ENCODE results near the gene PSMD3. TPM values are rescaled to one million over a fixed set of nuclear protein-coding genes. Genes with fewer than 3 reads are reported as not detected.
A peak's percentile ranks its signal among the peaks of the same experiment; 100 is the strongest.

PSMD3 gene
- total RNA-seq, 4 donors from 2014 or later, result 58.1 to 117 (median 84.0) TPM

DNA sequence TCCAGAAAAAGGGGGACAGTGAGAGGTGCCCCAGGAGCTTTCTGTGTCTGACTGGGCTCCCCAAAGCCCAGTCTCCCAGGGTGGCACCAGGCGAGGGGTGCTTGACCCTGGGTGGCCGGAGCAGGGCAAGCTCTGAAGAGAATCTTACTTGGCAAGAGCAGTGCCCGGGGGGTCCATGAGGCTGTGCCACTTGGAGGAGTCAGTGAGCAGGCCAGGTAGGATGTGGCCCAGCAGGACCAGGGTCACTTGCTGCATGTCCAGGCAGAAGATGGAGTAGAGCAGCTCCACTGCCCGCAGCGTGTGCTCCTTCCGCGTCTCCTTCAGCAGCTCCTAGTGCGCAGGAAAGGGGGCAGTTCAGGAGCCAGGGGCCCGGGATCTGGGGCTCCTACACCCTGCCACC is 41.9 kb downstream of the PSMD3 start:
- Histone ChIP-seq H3K27ac (replicated peaks in 1 of 4) (peak overlapping the region in 3 of 4 donors; percentile 61 to 69 (median 67)), H3K27me3 (no peaks in the 10 kb centered on the region), H3K36me3 (peaks cover 21 to 82% (median 69%) of the 10 kb centered on the region in 4 donors), H3K4me1 (peaks cover 48 to 92% (median 91%) of the 10 kb centered on the region in 4 donors), H3K9me3 (no peaks in the 10 kb centered on the region), H3K4me3 (no peak overlapping the region)
- TF ChIP-seq EP300 (IDR thresholded peaks at IDR 0.05) (no peak), POLR2AphosphoS5 (IDR thresholded peaks at IDR 0.05) (no peak), POLR2A (IDR thresholded peaks at IDR 0.05; ENCODE audit: low read depth) (no peak)
- TF ChIP-seq, protein P1, sequence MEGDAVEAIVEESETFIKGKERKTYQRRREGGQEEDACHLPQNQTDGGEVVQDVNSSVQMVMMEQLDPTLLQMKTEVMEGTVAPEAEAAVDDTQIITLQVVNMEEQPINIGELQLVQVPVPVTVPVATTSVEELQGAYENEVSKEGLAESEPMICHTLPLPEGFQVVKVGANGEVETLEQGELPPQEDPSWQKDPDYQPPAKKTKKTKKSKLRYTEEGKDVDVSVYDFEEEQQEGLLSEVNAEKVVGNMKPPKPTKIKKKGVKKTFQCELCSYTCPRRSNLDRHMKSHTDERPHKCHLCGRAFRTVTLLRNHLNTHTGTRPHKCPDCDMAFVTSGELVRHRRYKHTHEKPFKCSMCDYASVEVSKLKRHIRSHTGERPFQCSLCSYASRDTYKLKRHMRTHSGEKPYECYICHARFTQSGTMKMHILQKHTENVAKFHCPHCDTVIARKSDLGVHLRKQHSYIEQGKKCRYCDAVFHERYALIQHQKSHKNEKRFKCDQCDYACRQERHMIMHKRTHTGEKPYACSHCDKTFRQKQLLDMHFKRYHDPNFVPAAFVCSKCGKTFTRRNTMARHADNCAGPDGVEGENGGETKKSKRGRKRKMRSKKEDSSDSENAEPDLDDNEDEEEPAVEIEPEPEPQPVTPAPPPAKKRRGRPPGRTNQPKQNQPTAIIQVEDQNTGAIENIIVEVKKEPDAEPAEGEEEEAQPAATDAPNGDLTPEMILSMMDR (IDR thresholded peaks at IDR 0.05), result no peak
- no peak for DNase-seq (ENCODE audit: extremely low spot score)
- intact Hi-C loops (cut with DNase I), result loop anchor here (5.0 kb wide), 1 partner anchor 65 kb away; no protein-coding TSS in a partner anchor
- no CpG with 5 or more reads among the region's 9 CpGs for WGBS

DNA sequence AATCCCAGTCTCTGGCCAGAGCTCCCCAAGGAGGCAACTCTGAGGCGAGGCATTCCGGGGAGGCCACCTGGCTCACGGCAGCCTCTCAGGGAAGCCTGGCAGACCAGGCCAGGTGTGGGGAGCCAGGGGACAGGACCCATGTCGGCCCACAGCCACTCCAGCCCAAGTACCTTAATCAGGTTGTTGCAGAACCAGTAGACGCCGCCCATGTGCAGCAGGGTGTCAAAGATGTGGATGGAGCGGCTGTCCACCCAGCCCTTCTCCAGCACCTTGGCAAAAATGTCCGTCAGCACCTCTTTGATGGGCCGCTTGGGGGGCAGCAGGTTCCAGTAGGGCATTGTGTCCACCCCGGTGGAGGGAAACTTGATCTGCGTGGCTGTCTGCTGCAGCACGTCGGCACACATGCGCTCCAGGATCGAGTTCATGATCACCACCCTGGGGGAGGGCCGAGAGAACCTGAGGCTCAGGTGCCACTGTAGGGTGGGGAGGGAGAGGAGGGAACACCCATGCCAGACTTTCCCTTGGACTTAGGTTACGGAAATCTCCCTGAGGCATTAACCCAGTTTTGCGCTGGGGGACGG is 42.4 kb downstream of the PSMD3 start:
- DNase-seq (ENCODE audit: extremely low spot score), result no peak
- H3K4me3 ChIP-seq, result no peak overlapping the region
- H3K27me3 ChIP-seq, result no peaks in the 10 kb centered on the region
- peaks cover 21 to 86% (median 74%) of the 10 kb centered on the region in 4 donors for H3K36me3 ChIP-seq
- H3K27ac ChIP-seq (replicated peaks in 1 of 4), result peak overlapping the region in 2 of 4 donors; percentile 31 to 52
- no peak for TF ChIP-seq POLR2AphosphoS5 (IDR thresholded peaks at IDR 0.05)
- TF ChIP-seq, protein P1 (IDR thresholded peaks at IDR 0.05), result no peak
- TF ChIP-seq POLR2A (IDR thresholded peaks at IDR 0.05; ENCODE audit: low read depth), result no peak
- no peak for TF ChIP-seq EP300 (IDR thresholded peaks at IDR 0.05)
- WGBS, result 71% methylated on average over 7 of the region's 19 CpGs
- intact Hi-C loops (cut with DNase I), result loop anchor here (5.0 kb wide), 1 partner anchor 64 kb away; no protein-coding TSS in a partner anchor
- no peaks in the 10 kb centered on the region for H3K9me3 ChIP-seq
- H3K4me1 ChIP-seq, result peaks cover 42 to 88% (median 86%) of the 10 kb centered on the region in 4 donors

DNA sequence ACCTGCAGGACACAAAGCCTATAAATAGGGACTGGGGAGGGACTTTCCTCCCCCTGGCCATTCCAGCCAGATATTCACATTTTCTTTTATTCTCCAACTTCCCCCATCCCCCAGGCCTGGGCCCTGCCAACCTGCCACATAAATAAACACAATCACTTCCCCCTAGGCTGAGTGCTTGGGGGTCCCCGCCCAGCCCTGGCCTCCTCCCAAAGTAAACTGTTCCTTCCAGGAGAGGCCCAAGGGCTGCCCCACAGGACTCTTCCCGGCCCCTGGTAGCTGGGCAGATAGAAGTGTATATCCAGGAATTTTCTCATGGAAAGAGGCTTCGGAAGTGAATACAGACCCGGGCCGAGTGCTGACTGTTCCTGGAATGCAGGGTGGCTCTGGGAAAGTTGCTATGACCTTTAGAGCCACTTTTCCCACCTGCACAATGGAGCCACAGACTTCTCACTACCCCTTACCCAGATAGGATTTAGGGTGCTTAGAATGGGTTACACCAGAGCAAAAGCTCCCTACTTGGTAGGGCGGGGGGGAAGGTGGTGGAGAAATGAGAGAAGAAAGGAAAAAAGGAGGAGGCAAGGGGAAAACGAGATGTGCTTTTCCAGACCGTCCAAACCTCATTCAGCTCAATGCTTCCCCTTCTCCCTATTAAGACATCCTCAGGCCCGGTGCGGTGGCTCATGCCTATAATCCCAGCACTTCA is 43.1 kb downstream of the PSMD3 start:
- WGBS, result 53% methylated on average over 10 of the region's 10 CpGs
- Histone ChIP-seq H3K4me3 (no peak overlapping the region), H3K4me1 (peaks cover 37 to 81% (median 80%) of the 10 kb centered on the region in 4 donors), H3K36me3 (peaks cover 27 to 92% (median 81%) of the 10 kb centered on the region in 4 donors), H3K9me3 (no peaks in the 10 kb centered on the region), H3K27me3 (no peaks in the 10 kb centered on the region), H3K27ac (replicated peaks in 1 of 4) (peak overlapping the region in 3 of 4 donors; percentile 31 to 52 (median 40))
- TF ChIP-seq, protein P1 (IDR thresholded peaks at IDR 0.05), result no peak
- TF ChIP-seq POLR2AphosphoS5 (IDR thresholded peaks at IDR 0.05) (peak; percentile 25 to 46), EP300 (IDR thresholded peaks at IDR 0.05) (peak; percentile 26)
- intact Hi-C loops (cut with DNase I), result loop anchor here (5.0 kb wide), 1 partner anchor 64 kb away; no protein-coding TSS in a partner anchor
- DNase-seq (ENCODE audit: extremely low spot score), result no peak

DNA sequence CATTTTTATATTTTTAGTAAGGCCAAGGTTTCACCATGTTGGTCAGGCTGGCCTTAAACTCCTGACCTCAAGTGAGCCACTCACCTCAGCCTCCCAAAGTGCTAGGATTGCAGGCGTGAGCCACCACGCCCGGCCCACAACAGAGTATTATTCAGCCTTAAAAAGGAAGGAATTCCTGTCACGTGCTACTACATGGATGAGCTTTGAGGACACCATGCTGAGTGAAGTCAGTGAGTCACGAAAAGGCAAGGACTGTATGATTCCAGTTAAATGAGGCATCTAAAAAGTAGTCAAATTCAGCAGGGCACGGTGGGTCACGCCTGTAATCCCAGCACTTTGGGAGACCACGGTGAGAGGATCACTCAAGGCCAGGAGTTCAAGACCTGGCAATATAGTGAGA is 44.3 kb downstream of the PSMD3 start:
- DNase-seq (ENCODE audit: extremely low spot score), result no peak
- intact Hi-C loops (cut with DNase I), result loop anchor here (5.0 kb wide), 1 partner anchor 62 kb away; no protein-coding TSS in a partner anchor
- no peak overlapping the region for H3K27ac ChIP-seq (replicated peaks in 1 of 4)
- no peaks in the 10 kb centered on the region for H3K9me3 ChIP-seq
- no peaks in the 10 kb centered on the region for H3K27me3 ChIP-seq
- no peak overlapping the region for H3K4me3 ChIP-seq
- H3K36me3 ChIP-seq, result peaks cover 35 to 94% (median 83%) of the 10 kb centered on the region in 4 donors
- TF ChIP-seq EP300 (IDR thresholded peaks at IDR 0.05) (no peak), POLR2A (IDR thresholded peaks at IDR 0.05; ENCODE audit: low read depth) (no peak), POLR2AphosphoS5 (IDR thresholded peaks at IDR 0.05) (no peak)
- TF ChIP-seq, protein P1 (IDR thresholded peaks at IDR 0.05), result no peak
- 93% methylated on average over 8 of the region's 8 CpGs for WGBS
- H3K4me1 ChIP-seq, result peaks cover 29 to 69% (median 69%) of the 10 kb centered on the region in 4 donors

Measured in esophagus muscularis mucosa (tissue), 4 donors.